Esophagus mucosa (tissue), 1 donor: ENCODE measurements around the gene RAD51B. TPM values are rescaled to one million over a fixed set of nuclear protein-coding genes. Genes with fewer than 3 reads are reported as not detected.
"Not testable (repeated sequence)": the region's sequence is repeated elsewhere in the genome, so short reads cannot be mapped to it uniquely, and the experiment has no call there.

Experiments
- ATAC-seq: fragments of 200-7000 bp; cut with Tn5 transposase; one replicate; pipeline ENCODE4 v1.9.1; 2020
- total RNA-seq: library from RNA; stranded (reverse); gene quantifications from one replicate; pipeline ENCODE4 v1.2.4, GENCODE V29; 2023
- donor health status: DM: yes; HTN: yes; CAD: no.

The RAD51B gene
- total RNA-seq, 1 donor from 2014 or later = 12.2 TPM

DNA sequence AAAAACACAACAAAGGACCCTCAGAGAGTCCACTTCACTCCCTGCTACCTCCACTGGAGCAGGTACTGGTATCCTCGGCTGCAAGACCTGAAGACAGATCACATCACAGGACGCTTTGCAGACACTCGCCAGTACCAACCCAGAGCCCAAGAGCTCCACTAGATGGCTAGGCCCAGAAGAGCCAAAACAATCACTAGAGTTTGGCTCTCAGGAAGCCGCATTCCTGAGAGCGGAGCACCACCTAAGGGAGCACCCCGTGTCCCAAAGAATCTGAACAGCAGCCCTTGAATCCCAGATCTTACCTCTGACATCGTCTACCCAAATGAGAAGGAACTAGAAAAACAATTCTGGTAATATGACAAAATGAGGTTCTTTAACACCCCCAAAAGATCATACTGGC, 399.8 kb downstream of the RAD51B start:
- ATAC-seq = no peak

DNA sequence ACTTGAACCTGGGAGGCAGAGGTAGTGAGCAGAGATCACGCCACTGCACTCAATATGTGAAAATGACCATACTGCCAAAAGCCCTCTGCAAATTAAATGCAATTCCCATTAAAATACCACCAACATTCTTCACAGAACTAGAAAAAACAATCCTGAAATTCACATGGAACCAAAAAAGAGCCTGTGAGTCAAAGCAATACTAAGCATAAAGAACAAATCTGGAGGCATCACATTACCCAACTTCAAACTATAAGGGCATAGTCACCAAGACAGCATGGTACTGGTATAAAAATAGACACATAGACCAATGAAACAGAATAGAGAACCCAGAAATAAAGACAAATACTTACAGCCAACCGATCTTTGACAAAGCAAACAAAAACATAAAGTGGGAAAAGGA, 401.5 kb downstream of the RAD51B start:
- not testable (repeated sequence) for ATAC-seq

DNA sequence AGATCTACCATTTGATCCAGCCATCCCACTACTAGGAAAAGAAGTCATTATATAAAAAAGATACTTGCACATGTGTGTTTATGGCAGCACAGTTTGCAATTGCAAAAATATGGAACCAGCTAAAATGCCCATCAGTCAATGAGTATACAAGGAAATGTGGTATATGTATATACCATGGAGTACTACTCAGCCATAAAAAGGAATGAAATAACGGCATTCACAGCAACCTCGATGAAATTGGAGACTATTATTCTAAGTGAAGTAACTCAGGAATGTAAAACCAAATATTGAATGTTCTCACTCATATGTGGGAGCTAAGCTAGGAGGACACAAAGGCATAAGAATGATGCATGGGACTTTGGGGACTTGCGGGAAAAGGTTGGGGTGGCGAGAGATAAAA, 402.6 kb downstream of the RAD51B start:
- no peak for ATAC-seq

DNA sequence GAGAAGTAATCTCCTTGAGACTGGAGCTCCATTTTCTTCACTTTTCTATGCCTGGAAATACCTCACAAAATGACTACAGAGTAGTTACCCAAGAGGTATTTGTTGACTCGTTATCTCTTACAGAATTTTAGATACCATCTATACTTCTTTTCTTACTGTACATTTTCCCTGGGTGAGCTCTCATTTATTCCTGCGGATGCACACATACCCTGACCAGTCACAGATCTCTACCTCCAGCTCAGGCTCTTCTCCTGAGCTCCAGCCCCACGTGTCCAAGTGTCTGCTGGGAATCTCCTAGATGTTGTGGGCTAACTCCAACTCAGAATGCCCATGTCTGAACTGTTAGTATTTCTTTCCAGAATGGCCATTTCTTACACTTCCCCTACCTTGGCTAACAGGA, 403.1 kb downstream of the RAD51B start:
- ATAC-seq = no peak

DNA sequence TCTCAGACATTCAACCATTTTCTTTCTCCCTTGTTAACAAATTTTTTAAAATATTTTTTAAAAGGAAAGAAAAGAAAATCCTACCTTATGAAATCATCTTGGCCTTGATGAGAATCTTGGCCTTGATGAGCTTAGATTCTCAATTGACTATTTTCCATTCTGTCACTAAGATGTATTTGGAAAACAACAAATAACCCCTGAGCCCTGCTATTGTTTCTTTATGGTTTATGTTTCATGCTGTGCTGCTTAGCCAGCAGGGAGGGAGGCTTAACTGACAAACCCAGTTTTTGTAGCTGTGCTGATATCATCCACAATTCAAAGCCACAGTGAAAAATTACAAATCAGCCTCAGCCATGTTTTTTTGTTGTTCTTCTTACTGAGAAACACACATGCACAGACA, 404.1 kb downstream of the RAD51B start:
- no peak for ATAC-seq

DNA sequence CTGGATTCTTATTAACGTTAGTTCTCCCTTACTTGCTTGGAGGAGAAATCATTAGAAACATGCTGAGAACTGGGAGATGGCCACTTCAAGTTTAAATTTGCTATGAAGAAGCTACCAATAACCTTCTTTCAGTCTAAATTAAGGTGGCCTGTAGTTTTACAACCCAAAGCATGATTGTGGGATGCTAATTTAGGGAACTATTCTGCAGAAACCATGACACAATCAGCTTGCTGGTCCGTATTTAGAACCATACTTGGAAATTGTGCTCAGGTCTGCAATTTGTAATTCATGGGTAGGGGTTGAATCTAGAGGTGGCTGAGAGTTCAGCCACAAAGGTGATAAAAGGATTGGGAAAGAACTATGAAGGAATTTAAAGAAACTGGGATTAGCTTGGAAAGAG, 405.7 kb downstream of the RAD51B start:
- no peak for ATAC-seq

DNA sequence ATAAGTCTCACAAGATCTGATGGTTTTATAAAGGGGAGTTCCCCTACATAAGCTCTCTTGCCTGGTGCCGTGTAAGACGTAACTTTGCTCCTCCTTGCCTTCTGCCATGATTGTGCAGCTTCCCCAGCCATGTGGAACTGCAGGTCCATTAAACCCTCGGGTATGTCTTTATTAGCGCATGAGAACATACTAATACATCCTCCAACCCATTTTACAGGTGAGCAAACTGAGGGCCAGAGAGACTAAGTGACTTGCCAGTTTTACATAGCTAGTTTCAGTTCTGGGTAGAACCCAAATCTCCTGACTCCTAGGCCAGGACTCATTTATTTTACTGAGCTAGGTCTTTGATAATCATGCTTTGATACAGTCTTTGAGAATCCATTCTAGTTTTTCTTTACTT, 406.9 kb downstream of the RAD51B start:
- ATAC-seq = no peak

DNA sequence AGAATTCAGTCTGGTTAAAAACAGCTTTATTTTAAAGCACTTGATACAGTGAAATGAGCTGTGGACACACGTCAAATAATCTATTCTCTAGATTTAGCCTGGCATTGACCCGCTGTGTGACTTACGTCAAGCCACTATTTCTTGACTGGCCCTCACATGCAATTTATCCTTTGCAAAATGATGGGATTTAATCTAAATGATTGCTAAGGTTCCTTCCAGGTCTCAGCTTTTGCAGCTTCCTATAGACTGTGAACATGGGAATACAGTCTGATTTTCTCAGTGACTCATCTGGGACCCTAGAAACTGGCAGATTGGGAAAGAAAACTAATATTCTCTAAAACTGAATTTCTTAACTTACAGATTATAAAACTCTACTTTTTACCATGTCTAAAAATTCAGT, 409.1 kb downstream of the RAD51B start:
- no peak for ATAC-seq

DNA sequence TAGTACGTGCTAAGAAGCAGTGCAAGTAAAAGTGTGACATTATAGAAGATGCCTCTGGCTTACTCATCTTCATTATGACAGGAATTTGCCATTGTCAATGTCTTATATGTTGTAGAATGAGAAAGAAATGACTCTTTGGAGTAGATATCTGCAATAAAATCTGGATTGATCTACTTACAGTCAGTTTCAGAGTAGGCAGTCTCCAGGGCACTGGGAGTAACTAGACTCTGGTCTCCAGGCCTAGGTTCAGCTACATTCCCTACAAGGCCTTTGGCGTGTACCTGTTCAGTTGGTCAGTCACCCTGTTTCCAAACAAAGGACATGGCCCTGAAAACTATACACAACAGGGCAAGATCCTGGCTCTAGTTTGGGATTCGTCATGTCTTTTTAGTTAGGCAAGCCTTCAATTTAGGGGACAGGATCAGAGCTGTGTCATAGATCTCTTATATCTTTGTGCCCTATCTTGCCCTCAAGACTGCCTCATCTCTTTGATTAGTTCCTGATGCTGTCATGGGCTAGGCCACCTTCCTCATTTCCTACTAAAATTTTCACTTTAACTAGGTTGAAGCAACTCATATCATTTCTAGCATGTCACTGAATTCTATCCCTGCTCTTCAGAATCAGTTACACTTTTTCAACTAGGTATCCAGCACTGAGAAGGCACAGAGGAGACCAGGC, 410.0 kb downstream of the RAD51B start:
- ATAC-seq = no peak

DNA sequence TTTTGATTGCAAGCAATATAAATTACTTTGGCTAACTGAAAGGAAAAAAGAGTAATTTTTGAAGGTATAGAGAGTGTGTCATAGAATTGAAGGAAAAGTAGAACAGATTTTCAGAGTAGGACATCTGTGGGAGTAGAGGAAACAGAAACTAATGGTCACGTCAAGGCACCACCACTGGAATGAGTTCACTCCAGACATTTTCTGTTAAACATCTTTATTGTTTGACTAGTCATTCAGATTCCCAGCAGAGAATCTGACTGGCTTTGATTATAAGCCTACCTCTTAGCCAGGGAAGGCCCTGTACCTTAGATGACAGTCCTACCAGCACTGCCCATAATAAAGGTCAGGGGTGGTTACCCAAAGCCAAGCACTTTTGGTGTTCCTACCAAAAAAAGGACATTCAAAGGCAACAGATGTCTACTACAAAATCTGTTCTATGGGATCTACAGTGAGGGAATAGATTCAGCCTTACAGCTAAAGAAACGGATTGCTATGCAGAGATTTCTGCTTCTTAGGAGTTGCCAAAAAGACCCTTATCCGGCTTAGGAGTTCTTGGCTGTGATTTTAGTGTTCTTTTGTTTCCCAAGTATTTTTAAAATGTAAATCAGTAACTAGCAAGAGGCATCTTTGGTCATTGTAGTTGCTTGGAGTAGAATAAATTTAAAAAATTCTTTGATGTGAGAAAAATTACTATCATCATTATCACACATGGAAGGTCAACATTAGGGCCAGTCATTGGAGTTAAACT, 410.8 kb downstream of the RAD51B start:
- ATAC-seq = no peak

DNA sequence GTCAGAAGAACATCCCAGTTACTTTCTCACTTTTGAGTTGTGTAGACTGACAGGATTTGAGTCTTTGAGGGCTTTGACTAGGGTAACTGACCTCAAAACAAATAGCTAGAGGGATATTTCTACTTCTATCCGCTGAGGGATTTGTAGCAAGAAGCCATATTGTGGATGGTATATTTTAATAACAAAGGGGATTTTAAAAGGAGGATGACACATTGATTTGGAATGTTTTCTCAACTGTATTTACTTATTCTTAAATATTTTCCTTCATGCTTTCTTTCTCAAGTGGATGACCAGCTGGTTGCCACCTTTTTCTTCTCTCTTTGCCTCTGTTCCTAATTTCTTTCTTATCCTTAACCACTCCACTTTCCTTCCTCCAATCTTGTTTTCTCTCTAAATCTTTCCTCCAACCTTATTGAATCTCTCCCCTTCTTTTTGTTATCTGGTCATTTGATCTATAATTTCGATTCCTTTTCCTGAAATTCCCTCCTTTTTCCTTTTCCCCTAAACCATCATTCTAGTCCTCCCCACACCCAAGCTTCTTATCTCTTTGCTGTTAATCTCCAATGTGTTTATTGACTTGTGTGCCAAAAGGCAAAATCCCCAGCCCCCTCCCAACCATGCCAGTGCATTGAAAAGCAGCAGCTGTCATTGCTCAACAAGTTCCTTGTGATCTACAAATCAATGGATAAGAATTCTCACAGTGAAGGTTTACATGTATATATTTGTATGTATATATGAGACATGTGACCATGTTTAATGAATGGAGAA, 411.6 kb downstream of the RAD51B start:
- no peak for ATAC-seq

DNA sequence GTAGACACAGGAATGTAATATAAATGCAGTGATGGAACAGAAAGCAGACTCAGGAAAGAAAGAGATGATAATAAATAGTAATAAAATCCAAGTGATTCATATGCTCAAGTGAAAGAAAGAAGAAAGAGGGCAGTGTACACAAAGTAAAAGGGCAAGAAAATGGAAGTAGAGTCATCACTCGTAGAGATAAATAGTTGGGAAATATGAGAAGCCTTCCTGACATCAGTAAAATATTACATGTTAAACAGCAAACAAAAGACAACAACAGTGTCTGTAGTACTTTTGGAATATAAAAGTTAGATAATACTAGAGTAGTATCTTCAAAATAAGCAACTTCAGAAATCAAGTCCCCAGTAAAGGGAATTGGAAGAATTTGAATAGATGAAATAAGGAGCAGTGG, 412.3 kb downstream of the RAD51B start:
- no peak for ATAC-seq

DNA sequence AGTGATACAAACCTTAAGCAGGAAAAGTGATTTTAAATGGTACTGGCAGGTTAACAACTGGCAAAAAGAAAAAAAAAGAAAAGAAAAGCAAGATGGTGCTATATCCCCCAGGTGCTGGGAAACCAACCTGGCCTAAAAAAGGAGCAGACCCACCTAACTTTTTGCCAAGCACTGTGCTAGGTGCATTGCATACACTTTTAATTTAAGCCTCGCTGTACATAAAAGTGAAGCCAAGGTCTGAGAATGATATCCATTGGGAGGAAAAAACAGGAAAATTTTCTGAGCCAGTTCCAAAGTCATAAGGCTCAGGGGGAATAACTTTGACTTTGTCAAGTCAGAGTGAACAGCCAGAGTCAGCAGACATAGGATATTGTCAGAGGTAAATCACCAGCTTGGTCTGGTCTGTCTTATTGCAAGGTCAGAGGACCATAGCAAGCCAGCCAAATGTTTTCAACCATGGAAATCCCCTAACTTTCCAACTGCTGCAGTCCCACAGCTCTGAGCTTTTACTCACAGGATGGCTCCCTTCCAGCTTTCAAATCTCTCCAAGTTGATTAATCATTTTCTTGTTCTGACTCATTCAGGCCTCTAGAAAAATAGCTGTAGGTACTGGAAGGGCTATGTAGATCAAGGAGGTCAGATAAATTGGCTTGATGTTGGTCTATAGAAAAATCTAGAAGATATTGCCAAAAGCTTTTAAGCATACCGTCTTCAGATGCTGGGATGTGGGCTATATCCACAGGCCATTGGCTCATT, 412.9 kb downstream of the RAD51B start:
- peak; percentile 81 for ATAC-seq

DNA sequence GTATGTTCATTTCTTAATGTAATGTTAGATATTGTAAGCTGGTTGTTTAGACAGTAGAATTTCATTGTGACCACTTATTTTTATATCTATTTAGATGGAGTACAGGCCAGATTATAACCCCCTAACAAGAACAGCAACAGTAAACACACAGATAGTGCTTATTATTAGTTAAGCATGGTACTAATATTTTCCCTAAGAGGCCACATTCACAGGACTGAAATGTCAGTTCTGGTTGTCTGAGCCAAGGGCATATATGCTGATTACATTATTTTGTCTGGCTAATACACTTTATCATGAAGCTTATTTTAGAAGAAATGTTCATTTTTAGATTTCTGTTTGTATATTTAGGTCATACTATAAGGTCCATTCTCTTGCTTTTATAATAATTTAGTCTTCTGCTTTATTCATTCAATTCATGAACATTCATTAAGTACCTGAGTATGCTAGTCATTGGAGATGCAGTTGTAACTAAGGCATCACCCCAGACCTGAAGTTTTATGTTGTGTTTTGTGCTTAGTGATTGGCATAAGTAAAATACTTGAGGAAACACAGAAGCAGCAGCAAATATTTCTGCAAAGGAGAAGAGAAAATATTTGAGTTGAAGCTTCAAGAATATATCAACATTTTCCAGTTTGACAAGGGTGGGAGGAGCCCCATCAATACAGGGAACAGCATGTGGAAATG, 413.7 kb downstream of the RAD51B start:
- no peak for ATAC-seq

DNA sequence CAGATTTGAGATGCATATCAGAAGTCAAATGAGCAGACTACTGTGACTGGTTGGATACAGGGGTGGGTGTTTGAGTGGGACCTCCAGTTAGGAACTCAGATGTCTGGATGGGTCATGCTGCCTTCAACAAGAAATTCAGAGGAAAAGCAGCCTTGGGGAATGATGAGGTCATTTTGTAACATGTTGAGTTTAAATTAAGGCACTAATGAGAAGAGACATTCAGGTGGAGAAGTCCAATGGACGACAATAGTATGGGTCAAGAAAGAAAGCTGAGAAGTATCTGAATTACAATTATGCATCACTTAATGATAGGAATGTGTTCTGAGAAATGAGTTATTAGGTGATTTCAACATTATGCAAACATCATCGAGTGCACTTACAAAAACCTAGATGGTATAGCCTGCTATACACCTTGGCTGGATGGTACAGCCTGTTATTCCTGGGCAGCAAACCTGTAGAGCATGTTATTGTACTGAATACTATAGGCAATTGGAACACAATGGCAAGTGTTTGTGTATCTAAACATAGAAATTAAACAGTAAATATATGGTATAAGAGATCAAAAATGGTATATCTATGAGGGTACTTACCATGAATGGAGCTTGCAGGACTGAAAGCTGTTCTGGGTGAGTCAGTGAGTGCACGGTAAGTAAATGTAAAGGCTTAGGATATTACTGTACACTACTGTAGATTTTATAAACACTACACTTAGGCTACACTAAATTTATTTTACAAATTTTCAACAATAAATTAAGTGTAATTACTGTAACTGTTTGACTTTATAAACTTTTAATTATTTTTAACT, 414.7 kb downstream of the RAD51B start:
- peak; percentile 79 for ATAC-seq

DNA sequence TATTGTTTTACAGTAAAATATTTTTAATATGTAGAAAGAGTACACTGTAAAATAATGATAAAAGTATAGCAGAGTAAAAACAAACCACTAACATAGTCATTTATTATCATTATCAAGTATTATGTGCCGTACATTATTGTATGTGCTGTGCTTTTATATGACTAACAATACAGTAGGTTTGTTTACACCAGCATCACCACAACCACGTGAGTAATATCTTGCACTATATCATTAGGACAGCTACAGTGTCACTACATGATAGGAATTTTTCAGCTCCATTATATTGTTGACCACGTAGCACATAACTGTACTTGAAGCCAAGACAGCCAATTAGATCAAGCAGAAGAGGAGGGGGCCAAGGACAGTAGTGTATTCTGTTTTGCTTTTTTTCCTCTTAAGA, 415.4 kb downstream of the RAD51B start:
- no peak for ATAC-seq

DNA sequence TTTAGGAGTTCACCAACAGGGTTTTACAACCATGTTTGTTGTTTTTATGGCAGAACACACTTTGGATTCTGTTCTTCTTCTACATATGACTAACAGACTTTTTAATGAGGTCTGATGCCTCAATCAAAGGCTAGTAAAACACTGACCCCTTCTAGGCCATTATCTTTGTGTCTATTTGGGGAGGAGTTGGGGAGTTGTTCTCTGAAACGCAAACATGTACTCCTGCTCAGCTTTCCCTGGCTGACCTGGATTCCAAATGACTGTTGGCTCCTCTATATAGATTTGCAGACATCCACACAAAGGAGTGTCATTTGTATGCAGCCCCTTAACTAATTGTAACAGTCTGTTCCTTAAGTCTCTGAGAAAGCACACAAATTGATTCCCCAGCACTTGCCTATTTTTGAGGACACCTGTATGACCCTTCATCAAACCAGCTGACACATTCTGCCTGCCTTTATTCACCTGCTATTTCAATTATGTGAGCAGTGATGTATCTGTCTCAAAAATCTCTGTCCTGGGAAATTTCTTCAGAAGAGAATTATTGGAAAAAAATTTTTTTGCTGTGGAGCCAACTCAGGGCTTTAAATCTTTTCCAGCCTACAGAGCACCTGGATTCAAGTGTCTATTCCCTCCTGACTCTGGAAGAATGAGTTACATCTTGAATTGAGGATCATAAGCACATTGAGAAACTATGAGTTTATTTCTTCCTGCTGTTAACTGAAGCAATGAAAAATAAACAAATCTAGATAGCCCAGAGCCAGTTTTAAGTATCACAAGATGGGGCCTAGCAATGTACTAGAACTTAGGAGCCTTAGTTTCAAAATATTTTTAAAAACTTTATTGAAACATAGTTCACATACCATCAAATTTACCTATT, 417.2 kb downstream of the RAD51B start:
- no peak for ATAC-seq

DNA sequence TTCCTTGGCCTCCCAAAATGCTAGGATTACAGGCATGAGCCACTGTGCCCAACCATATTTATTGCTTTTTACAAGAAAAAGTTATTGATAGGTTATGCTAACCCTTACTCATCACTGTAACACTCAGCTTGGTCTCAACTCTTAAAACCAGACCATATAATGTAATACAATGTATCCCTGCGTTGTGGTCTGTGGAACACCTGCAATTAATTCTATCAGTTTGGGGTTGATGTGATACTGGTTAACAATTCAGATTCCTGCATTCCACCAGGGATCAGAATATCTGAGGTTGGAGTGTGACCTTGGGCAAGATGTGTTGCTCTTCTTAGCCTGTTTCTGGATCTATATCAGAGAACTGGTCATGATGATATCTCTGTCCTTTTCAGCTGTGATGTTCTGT, 419.0 kb downstream of the RAD51B start:
- ATAC-seq = no peak

DNA sequence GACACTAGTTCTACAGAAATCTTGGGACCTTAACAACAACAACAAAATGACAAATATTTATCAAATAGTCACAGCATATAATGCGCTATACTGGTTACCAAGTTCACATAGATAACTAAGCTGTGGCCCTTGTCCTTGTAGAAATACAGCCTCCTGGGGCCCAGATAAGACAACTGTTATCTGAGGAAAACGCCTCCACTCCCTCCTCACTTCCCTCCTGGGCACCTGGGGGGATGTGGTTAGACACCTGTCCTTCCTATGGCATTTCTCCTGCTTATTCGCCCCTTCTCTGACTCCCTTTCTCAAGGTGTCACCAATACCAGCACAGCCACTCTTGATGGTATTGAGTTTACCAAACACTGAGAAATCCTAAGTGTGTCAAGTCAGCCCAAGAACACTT, 419.4 kb downstream of the RAD51B start:
- no peak for ATAC-seq

DNA sequence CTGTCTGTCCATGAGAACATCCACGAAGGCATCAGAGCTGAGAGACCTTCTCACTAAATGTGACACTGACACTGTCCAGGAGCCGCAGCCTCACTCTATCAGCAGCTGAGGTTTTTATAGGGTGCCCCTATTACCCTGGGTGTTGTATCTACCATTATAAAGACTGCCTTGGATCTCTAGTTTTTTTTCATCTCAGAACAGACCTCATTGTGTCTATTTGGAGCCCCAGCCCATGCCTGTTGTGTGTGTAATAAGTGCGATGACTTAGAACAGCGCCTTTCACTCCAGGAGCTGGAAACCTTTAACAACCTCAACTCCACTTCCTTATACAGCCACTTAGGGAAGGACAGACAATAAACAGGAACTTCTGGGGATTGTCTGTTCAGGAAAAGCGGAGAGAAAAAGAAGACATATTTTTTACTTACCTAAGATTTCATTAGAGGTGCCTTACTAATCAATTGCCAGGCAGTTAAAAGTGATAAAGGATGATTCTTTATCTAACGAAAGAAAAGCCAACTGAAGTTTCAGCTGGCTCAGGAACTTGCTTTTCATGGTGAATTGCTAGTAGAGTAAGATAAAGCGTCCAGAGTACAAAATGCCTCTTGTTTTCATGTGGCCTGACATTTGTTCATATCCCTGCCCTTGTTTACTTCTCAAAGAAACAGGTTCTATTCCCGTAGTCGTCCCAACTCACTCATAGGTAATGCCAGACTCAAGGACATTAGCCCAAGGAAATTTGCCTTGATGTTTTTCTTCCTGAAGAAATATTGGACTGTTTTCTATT, 420.6 kb downstream of the RAD51B start:
- ATAC-seq = peak; percentile 32
